ENCODE data around the gene POMT2. TPM values are rescaled to one million over a fixed set of nuclear protein-coding genes. Genes with fewer than 3 reads are reported as not detected.

POMT2 gene
- total RNA-seq, 2 experiments from 2014 or later: 5.9 to 31.4 TPM

DNA sequence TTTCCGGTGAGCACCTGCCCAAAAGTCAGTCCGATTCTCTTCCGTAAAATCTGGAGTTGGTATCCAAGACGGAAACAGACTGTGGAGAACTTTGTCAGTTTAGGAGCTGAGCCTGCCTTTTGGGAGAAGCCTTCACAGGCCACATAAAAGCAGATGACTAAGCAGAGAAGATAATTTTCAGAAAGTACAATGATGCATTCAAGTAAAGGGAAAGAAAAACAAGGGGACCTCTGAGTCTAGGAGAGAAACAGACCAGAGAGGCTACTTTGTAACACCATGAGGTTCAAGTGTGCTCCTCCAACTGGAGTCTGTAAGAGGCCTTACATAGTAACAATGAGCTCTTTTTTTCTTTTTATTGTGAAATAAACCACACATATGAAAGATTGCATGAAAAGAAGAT is 35.1 kb upstream of the POMT2 start:
- intact Hi-C loops (cut with micrococcal nuclease; ENCODE audit: unreplicated experiment): no loop called here
- TF ChIP-seq CTCF (conservative IDR thresholded peaks at IDR 0.05; ENCODE audit: low read length) (no peak), EZH2phosphoT487 (IDR thresholded peaks at IDR 0.05; ENCODE audit: borderline replicate concordance, low read depth, low read length) (no peak)

DNA sequence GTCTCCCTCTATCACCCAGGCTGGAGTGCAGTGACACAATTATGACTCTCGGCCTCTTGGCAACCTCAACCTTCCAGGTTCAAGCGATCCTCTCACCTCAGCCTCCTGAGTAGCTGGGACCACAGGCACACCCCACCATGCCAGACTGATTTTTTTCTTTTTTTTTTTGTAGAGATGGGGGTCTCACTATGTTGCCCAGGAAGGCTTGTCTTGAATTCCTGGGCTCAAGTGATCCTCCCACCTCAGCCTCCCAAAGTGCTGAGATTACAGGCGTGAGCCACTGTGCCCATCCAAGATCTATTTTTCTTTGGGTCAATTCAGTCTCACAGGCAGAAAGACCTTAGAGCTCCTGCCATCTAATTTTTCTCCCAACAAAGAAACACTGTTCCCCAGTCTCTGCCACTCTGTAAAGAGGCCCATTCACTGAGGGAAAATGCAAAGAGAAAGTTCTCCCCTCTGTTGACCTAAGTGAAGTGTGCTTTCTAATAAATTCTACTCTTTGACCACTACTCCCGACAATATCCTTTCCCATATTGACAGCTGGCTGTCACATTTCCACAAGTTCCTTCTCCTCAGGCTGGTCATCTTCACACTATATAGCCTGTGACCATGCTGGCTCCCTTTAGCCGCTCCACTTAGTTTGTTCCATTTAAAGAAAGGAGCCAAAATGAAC is 32.9 kb upstream of the POMT2 start:
- DNase-seq (ENCODE audit: low spot score): no peak
- TF ChIP-seq CTCF (conservative IDR thresholded peaks at IDR 0.05; ENCODE audit: low read length) (no peak), EZH2phosphoT487 (IDR thresholded peaks at IDR 0.05; ENCODE audit: borderline replicate concordance, low read depth, low read length) (no peak)
- no peak overlapping the region for H3K4me3 ChIP-seq (ENCODE audit: low read depth, low read length, poor library complexity, severe bottlenecking)
- BruUV-seq (replicated peaks): no TSS peak
- no peak overlapping the region for H2AFZ ChIP-seq (ENCODE audit: low read length)
- H3K9me2 ChIP-seq (ENCODE audit: insufficient read depth, low read length): no peaks in the 10 kb centered on the region
- H3K9me3 ChIP-seq (ENCODE audit: low read length): no peaks in the 10 kb centered on the region
- no peaks in the 10 kb centered on the region for H3K4me1 ChIP-seq (ENCODE audit: insufficient read depth, low read length, poor library complexity, severe bottlenecking)
- H3K36me3 ChIP-seq (ENCODE audit: insufficient read depth, low read length): peaks cover 47% of the 10 kb centered on the region
- CTCF ChIA-PET (ENCODE audit: unreplicated experiment): no interaction called here
- peaks cover 30% of the 10 kb centered on the region; the same call in 1 of the 2 replicates for H3K79me2 ChIP-seq (ENCODE audit: insufficient read depth, low read depth, low read length)
- POLR2A ChIA-PET: interaction anchor here (0.7 kb wide), 1 partner anchor 252 kb away, joined by 4 read pairs; no protein-coding TSS in a partner anchor
- no peaks in the 10 kb centered on the region for H4K20me1 ChIP-seq (ENCODE audit: insufficient read depth, low read length)
- no peak overlapping the region for H3K27ac ChIP-seq (ENCODE audit: low read depth, low read length, poor library complexity, severe bottlenecking)
- H3K4me2 ChIP-seq (ENCODE audit: low read length): no peak overlapping the region
- intact Hi-C loops (cut with micrococcal nuclease; ENCODE audit: unreplicated experiment): no loop called here

More for the DNA sequence above, 35.1 kb upstream of the POMT2 start:
- Histone ChIP-seq H3K9me2 (ENCODE audit: insufficient read depth, low read length) (no peaks in the 10 kb centered on the region), H3K79me2 (ENCODE audit: insufficient read depth, low read depth, low read length) (peaks cover 52% of the 10 kb centered on the region; the same call in 1 of the 2 replicates), H3K4me2 (ENCODE audit: low read length) (no peak overlapping the region), H2AFZ (ENCODE audit: low read length) (no peak overlapping the region), H3K4me1 (ENCODE audit: insufficient read depth, low read length, poor library complexity, severe bottlenecking) (peaks cover 6% of the 10 kb centered on the region), H3K36me3 (ENCODE audit: insufficient read depth, low read length) (peaks cover 41% of the 10 kb centered on the region), H3K4me3 (ENCODE audit: low read depth, low read length, poor library complexity, severe bottlenecking) (no peak overlapping the region), H3K9me3 (ENCODE audit: low read length) (no peaks in the 10 kb centered on the region), H4K20me1 (ENCODE audit: insufficient read depth, low read length) (no peaks in the 10 kb centered on the region), H3K27ac (ENCODE audit: low read depth, low read length, poor library complexity, severe bottlenecking) (no peak overlapping the region)
- no peak for DNase-seq (ENCODE audit: low spot score)
- BruUV-seq (replicated peaks): no TSS peak
- POLR2A ChIA-PET: interaction anchor here (1.1 kb wide), 1 partner anchor 9 kb away, joined by 4 read pairs; no protein-coding TSS in a partner anchor
- CTCF ChIA-PET (ENCODE audit: unreplicated experiment): no interaction called here

- no peak overlapping the region for H3K27ac ChIP-seq (ENCODE audit: low read depth, low read length, poor library complexity, severe bottlenecking)
- ChIA-PET POLR2A (no interaction called here), CTCF (ENCODE audit: unreplicated experiment) (no interaction called here)
- intact Hi-C loops (cut with micrococcal nuclease; ENCODE audit: unreplicated experiment): no loop called here
- peaks cover 5% of the 10 kb centered on the region for H3K4me1 ChIP-seq (ENCODE audit: insufficient read depth, low read length, poor library complexity, severe bottlenecking)
- H3K9me2 ChIP-seq (ENCODE audit: insufficient read depth, low read length): no peaks in the 10 kb centered on the region
- no peak overlapping the region for H2AFZ ChIP-seq (ENCODE audit: low read length)
- DNase-seq (ENCODE audit: low spot score): no peak
- peaks cover under 1% of the 10 kb centered on the region; the same call in 1 of the 2 replicates for H3K79me2 ChIP-seq (ENCODE audit: insufficient read depth, low read depth, low read length)
- H4K20me1 ChIP-seq (ENCODE audit: insufficient read depth, low read length): no peaks in the 10 kb centered on the region
- peaks cover 73% of the 10 kb centered on the region for H3K36me3 ChIP-seq (ENCODE audit: insufficient read depth, low read length)
- H3K9me3 ChIP-seq (ENCODE audit: low read length): no peaks in the 10 kb centered on the region
- no TSS peak for BruUV-seq (replicated peaks)
- H3K4me2 ChIP-seq (ENCODE audit: low read length): no peak overlapping the region
- TF ChIP-seq CTCF (conservative IDR thresholded peaks at IDR 0.05; ENCODE audit: low read length) (no peak), EZH2phosphoT487 (IDR thresholded peaks at IDR 0.05; ENCODE audit: borderline replicate concordance, low read depth, low read length) (no peak)
- no peak overlapping the region for H3K4me3 ChIP-seq (ENCODE audit: low read depth, low read length, poor library complexity, severe bottlenecking)
Measured at GRCh38 chr14:77347751-77348150, 27.1 kb upstream of the POMT2 start.
